ENCODE data around the gene MDH2.
"Not testable (repeated sequence)": the region's sequence is repeated elsewhere in the genome, so short reads cannot be mapped to it uniquely, and the experiment has no call there.

Gene MDH2, protein sequence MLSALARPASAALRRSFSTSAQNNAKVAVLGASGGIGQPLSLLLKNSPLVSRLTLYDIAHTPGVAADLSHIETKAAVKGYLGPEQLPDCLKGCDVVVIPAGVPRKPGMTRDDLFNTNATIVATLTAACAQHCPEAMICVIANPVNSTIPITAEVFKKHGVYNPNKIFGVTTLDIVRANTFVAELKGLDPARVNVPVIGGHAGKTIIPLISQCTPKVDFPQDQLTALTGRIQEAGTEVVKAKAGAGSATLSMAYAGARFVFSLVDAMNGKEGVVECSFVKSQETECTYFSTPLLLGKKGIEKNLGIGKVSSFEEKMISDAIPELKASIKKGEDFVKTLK

DNA sequence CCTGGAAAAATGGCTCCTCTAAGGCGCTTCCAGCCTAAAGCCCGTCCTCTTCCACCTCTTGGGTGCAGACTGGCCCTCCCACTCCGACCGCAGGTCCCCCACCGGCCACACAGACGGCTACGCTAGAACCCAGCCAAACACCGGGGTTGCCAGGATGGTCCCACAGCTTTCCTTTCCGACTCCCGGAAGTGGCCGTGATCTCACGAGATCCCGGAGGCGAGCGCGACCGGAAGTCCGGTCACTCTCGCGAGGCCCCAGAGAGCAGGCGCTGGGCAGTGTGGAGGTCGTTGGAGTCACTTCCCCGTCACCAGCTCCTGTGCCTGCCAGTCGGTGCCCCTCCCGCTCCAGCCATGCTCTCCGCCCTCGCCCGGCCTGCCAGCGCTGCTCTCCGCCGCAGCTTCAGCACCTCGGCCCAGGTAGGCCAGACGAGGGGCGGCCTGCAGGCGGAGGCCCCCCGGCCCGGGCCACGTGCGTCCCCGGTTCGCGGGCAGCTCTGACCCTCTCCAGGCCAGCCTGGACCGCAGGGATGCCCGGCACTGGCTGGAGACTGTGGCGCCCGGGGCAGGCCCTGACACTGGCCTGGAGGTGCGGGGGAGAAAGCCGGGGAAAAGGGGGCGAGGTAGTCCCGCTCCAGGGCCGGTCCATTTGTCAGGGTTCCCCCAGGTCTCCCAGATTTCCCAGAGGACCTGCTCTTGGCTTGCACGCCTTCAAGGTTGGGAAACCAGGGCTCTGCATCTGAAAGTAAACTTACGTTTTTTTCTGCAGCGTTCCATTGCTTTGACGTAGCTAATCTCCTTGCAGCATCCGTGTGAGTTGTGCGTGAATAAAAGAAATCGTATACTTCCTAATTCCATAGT is at the start of gene MDH2, which contains the start of gene STYXL1:
Gene MDH2 (plus strand): TSS at position 296 of the 857 bp plus-strand sequence. CDS start 55 bp downstream, at position 351.
Gene STYXL1 (minus strand): TSS at position 190 of the 857 bp plus-strand sequence. CDS start 17,477 bp downstream, outside the sequence.
- TF ChIP-seq, protein P1, sequence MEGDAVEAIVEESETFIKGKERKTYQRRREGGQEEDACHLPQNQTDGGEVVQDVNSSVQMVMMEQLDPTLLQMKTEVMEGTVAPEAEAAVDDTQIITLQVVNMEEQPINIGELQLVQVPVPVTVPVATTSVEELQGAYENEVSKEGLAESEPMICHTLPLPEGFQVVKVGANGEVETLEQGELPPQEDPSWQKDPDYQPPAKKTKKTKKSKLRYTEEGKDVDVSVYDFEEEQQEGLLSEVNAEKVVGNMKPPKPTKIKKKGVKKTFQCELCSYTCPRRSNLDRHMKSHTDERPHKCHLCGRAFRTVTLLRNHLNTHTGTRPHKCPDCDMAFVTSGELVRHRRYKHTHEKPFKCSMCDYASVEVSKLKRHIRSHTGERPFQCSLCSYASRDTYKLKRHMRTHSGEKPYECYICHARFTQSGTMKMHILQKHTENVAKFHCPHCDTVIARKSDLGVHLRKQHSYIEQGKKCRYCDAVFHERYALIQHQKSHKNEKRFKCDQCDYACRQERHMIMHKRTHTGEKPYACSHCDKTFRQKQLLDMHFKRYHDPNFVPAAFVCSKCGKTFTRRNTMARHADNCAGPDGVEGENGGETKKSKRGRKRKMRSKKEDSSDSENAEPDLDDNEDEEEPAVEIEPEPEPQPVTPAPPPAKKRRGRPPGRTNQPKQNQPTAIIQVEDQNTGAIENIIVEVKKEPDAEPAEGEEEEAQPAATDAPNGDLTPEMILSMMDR (IDR thresholded peaks at IDR 0.05; ENCODE audit: extremely low read depth, missing control alignments), result no peak

DNA sequence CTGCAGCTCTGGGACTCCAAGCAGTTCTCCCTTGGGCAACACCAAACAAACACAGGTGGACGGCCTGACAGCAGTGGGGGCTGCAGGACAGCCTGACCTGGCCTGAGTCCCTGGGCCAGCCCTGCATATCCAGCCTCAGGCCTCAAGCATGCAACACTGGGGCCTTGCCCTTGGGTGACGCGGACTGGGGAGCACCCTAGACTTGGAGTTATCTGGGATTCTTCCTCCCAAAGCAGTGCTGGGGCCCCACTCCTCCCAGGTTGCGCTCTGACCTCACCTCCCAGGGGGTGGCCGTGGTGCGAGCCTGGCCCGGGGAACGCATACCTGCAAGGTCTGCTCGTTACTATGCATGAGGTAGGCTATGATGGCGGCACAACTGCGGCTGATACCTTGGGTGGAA is 47.3 kb upstream of the MDH2 start:
- TF ChIP-seq, protein P1 (IDR thresholded peaks at IDR 0.05; ENCODE audit: extremely low read depth, missing control alignments), result no peak

More for the DNA sequence above, at the start of gene MDH2, which contains the start of gene STYXL1:
- DNase-seq (ENCODE audit: low spot score), result peak; percentile 96

DNA sequence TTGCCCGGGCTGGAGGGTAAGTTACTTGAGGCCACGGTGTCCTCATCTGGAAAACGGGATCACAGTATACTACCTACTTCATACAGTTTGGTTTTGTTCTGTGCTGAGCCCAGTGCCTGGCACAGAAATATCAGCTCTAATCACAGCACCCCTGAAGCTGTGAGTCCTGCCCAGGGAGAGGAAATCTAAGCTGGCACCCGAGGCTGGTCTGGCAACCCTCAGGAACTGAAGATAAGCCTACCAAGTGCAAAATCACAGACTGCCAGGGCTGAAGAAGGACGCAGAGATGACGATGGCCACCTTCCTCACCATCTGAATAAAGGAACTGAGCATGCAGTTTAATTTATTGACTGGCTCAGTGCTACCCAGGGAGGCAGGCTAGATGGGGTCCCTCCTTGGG is 45.8 kb upstream of the MDH2 start:
- TF ChIP-seq, protein P1 (IDR thresholded peaks at IDR 0.05; ENCODE audit: extremely low read depth, missing control alignments), result no peak
- no peak for DNase-seq (ENCODE audit: low spot score)

More for the DNA sequence above, 47.3 kb upstream of the MDH2 start:
- DNase-seq (ENCODE audit: low spot score), result no peak

DNA sequence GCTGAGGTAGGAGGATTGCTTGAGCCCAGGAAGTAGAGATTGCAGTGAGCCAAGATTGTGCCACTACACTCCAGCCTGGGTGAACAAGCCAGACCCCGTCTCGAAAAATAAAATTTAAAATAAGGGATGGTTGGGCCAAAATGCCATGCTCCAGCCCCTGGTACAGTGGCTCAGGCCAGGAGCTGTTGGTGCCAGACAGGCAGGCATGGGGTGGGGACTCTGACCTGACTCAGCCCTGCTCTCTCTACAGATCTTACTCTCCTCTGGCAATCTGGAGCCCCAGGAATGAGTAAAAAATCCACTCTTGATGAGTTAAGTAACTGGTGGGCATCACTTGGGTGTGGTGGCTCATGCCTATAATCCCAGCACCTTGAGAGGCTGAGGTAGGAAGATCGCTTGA is 45.1 kb upstream of the MDH2 start:
- TF ChIP-seq, protein P1 (IDR thresholded peaks at IDR 0.05; ENCODE audit: extremely low read depth, missing control alignments), result no peak
- DNase-seq (ENCODE audit: low spot score), result no peak

DNA sequence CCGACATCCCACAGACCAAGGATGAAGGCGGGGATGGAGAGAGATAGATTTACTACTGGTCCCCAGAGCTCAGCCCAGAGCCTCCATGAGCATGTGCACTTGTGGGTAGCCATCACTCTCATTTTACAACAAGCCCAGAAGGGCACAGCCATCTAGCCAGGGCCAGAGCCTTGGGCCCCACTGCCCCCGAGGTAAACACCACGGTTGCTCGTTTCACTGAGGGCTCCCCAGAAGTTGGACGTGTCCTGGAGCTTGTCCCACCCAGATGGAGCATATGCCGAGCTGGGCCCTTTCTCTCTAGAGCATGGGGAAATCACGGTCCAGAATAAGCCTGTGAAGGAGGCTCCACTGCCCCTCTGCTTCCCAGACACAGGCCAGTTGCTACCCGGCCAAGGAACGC is 44.6 kb upstream of the MDH2 start:
- DNase-seq (ENCODE audit: low spot score), result no peak
- TF ChIP-seq, protein P1 (IDR thresholded peaks at IDR 0.05; ENCODE audit: extremely low read depth, missing control alignments), result no peak

DNA sequence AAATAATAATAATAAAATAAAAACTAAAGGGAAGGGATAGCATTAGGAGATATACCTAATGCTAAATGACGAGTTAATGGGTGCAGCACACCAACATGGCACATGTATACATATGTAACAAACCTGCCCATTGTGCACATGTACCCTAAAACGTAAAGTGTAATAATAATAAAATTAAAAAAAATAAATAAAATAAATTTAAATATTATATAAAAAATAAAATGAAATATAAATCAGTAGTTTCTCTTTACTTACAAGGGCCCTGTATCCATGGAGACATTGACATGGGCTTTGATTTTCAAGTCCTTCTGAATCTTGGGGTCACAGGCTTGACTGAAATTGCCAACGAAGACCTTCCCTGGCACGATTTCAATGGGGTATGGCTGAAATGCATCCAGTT is 42.9 kb upstream of the MDH2 start:
- not testable (repeated sequence) for DNase-seq (ENCODE audit: low spot score)

DNA sequence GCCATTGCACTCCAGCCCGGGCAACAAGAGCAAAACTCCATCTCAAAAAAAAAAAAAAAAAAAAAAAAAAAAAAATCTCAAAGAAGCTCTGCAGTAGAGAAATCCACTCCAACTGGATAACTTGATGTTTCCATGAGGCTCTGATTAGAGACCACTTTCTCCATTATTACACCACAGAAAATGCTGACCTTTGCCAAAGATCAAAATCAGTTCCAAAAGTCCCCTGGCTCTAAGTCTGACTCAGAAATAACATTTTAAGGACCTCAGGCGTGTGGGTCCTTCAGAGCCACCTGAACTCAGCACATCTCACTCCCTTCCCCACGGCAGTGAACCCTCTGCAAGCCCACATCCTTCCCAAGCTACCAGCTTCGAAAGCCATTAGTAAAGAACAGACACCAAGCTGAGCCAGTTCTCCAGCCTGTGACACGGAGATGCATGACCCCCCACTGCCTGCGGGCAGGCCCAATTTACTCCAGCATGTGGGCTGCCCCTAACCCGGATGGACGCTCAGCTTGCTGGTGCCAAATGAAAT is 39.7 kb upstream of the MDH2 start:
- peak; percentile 25 for DNase-seq (ENCODE audit: low spot score)
- TF ChIP-seq, protein P1 (IDR thresholded peaks at IDR 0.05; ENCODE audit: extremely low read depth, missing control alignments), result no peak
